Stimulated activated CD8-positive, alpha-beta memory T cell treated with anti-CD3 and anti-CD28 coated beads, Interleukin-2, amount 100 ng/mL, for 48 hours (primary cell): ENCODE measurements around the gene EXOSC10.
"Not testable (repeated sequence)": the region's sequence is repeated elsewhere in the genome, so short reads cannot be mapped to it uniquely, and the experiment has no call there.

Experiments
- DNase-seq, 2 donors: peaks; one replicate each; pipeline ENCODE4 v3.0.0-alpha.2; 2020; ENCODE audit warnings: low read depth in 2 of 2

The EXOSC10 gene

GRCh38 chr1:11044086-11044848, 55.4 kb downstream of the EXOSC10 start:
- no peak for DNase-seq

- DNase-seq = no peak
Measured at GRCh38 chr1:11042995-11043874, 56.4 kb downstream of the EXOSC10 start.

- no peak for DNase-seq
Measured at GRCh38 chr1:11042065-11042464, 57.6 kb downstream of the EXOSC10 start.

GRCh38 chr1:11041048-11041447, 58.6 kb downstream of the EXOSC10 start:
- no peak for DNase-seq

- not testable (repeated sequence) for DNase-seq
Measured at GRCh38 chr1:11040105-11040429, 59.6 kb downstream of the EXOSC10 start.

- DNase-seq = no peak
Measured at GRCh38 chr1:11039351-11040104, 60.1 kb downstream of the EXOSC10 start.

GRCh38 chr1:11037740-11038182, 61.9 kb downstream of the EXOSC10 start:
- DNase-seq = peak; percentile 76 to 83

GRCh38 chr1:11037019-11037739, 62.5 kb downstream of the EXOSC10 start:
- DNase-seq = not testable (repeated sequence)

- no peak for DNase-seq
Measured at GRCh38 chr1:11031624-11032262, 67.9 kb downstream of the EXOSC10 start.

- DNase-seq = no peak
Measured at GRCh38 chr1:11030865-11031264, 68.8 kb downstream of the EXOSC10 start.

- DNase-seq = no peak
Measured at GRCh38 chr1:11028018-11028417, 71.7 kb downstream of the EXOSC10 start.

- no peak for DNase-seq
Measured at GRCh38 chr1:11027316-11027715, 72.4 kb downstream of the EXOSC10 start.

- no peak for DNase-seq
Measured at GRCh38 chr1:11026903-11027302, 72.8 kb downstream of the EXOSC10 start.

- no peak for DNase-seq
Measured at GRCh38 chr1:11026052-11026451, 73.6 kb downstream of the EXOSC10 start.

GRCh38 chr1:11025618-11026017, 74.1 kb downstream of the EXOSC10 start:
- DNase-seq = no peak

- DNase-seq = no peak
Measured at GRCh38 chr1:11024874-11025203, 74.8 kb downstream of the EXOSC10 start.

GRCh38 chr1:11024154-11024873, 75.4 kb downstream of the EXOSC10 start:
- DNase-seq = no peak

GRCh38 chr1:11023201-11023600, 76.5 kb downstream of the EXOSC10 start:
- DNase-seq = no peak

GRCh38 chr1:11019971-11020370, 79.7 kb downstream of the EXOSC10 start:
- no peak for DNase-seq

- not testable (repeated sequence) for DNase-seq
Measured at GRCh38 chr1:11019358-11019757, 80.3 kb downstream of the EXOSC10 start.
